ENCODE data around the gene MAST4.

DNA sequence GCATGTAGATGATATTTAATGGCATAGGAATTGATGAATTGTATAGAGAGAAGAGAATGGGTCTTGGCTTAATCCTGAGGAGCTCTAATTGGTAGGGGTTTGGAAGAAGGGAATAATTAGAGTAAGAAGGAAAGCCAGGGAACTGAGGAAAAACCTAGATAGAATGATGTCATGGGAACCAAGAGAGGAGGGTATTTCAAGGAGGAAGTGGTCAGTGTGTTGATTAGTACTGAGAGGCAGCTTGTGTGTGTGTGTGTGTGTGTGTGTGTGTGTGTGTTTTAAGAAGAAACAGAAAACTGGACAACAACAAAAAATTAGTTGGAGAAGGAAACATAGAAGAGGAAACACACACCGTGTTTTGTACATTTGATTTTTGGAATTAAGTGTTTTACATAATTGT lies 42.8 kb downstream of the MAST4 start:
- TF ChIP-seq POLR2AphosphoS5 (IDR thresholded peaks at IDR 0.05) (no peak), POLR2A (IDR thresholded peaks at IDR 0.05) (no peak)
- TF ChIP-seq, protein P1, sequence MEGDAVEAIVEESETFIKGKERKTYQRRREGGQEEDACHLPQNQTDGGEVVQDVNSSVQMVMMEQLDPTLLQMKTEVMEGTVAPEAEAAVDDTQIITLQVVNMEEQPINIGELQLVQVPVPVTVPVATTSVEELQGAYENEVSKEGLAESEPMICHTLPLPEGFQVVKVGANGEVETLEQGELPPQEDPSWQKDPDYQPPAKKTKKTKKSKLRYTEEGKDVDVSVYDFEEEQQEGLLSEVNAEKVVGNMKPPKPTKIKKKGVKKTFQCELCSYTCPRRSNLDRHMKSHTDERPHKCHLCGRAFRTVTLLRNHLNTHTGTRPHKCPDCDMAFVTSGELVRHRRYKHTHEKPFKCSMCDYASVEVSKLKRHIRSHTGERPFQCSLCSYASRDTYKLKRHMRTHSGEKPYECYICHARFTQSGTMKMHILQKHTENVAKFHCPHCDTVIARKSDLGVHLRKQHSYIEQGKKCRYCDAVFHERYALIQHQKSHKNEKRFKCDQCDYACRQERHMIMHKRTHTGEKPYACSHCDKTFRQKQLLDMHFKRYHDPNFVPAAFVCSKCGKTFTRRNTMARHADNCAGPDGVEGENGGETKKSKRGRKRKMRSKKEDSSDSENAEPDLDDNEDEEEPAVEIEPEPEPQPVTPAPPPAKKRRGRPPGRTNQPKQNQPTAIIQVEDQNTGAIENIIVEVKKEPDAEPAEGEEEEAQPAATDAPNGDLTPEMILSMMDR (IDR thresholded peaks at IDR 0.05) = no peak
